ENCODE data around the gene PPARA.
"Not testable (repeated sequence)": the region's sequence is repeated elsewhere in the genome, so short reads cannot be mapped to it uniquely, and the experiment has no call there.

Gene PPARA

DNA sequence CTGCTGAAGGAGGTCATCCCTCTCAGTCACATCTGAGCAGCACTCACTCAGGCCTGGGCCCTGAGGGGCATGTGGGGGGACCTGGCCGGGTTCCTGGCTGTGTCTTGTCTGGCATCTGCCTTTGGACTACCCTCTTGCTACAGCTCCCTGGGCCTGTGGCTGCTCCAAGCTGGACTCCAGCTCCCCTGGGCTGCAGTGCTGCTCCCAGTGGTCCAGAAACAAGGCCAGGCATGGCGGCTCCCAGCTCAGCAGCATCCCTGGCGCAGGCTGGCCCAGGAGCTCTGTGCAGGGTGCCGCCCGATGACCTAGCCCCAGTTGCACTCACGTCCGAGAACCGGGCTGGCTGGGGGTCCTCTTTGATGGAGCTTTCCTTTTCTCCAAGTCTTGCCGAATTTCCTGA, 94.4 kb downstream of the PPARA start:
- DNase-seq (ENCODE audit: low read depth), result no peak

DNA sequence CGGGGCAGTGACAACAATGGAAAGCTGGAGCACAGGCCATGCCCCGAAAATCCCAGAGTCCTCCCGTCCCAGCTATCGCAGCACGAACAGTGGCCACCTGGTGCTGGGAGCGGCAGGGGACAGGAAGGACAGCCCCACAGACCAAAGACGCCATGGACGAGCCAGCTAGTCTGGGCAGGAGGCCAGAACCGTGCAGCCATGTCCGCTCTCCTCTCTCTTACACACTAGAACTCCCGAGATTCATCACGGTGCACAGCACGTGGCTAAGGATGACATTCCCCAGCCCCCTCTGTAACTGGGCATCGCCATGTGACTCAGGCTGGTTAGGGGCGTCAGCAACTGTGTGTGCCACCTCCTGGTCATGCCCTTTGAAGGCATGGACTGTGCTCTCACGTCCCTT, 95.2 kb downstream of the PPARA start:
- DNase-seq (ENCODE audit: low read depth), result no peak

DNA sequence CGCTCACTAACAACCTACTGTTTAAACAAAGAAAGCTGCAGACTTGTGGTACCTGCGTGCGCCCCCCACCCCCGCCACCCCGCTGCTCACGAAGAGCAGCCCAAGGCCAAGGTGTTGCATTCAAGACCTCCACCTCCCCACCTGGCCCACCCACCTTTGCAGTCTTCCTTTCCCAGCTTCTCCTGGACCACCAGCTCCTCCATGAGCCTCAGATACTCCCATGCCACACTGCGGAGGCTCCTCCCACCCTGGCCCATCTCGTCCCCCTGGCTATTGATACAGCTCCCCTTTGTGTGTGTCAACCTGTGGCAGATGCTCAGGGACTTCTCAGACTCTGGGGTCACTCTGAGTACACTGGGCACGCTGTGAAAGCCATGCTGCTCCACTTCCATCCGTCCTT, 95.9 kb downstream of the PPARA start:
- no peak for DNase-seq (ENCODE audit: low read depth)

DNA sequence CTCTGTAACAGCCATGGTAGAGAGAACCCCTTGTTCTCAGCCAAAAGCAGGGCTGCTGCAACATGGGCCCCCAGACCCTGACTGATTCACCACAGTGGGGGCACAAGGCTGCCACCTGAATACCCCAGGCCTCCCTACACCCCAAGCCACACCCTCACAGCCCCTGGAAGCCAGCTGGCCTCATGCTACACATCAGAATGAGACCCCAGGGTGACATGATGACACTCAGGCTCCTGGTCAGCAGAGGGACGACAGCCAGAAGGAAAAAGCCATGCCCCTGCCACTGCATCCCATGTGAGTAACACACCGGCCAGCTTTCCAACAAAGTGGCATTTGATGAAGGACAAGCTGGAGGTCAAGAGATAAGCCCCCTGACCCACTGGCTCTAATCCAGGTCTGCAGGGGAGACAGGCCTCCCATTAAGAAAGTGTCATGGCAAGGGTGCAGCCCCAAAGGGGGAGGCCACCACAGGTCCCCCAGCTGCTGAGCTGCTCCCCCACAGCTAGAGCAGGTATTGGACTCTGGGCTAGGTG, 97.2 kb downstream of the PPARA start:
- no peak for DNase-seq (ENCODE audit: low read depth)

DNA sequence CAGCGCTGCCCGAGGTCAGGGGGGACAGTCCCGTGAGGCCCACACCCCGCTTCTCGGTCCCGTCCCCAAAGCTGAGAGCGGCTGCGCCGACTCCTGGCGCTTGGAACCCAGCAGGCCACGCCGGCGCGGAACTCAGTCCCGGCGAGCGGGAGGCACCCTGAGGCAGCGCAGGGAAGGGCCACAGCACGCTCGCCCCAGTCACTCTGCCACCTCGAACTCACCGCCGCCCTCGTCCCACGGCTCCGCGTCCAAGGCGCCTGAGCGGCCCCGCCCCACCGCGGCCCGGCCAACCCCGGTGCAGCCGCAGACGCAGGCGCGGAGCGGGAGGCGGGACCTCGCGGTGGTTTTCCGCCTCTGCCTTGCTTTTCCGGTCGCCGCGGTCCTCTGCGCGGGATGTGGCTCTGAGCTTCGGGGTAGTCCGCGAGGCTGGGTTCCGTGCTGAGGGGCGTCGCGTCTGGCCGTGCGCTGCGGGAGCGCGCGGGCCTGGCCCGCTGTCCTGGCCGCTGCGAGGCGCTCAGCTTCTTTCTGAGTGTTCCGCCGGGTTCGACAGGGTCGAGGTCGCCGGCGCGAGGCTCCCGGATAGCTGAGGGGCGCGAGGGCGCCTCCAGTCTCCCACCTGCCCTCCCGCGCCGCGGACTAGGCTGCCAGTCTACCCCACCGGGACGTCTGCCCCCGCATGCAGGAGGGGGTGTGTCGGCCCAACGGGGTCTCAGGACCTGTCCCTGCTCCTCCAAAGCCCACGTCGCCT, 99.9 kb downstream of the PPARA start, which contains the start of gene CDPF1:
CDPF1 (minus strand) TSS at position 259 of the 748 bp plus-strand sequence. CDS start 2,009 bp downstream, outside the sequence.
- peak; percentile 90 for DNase-seq (ENCODE audit: low read depth)

DNA sequence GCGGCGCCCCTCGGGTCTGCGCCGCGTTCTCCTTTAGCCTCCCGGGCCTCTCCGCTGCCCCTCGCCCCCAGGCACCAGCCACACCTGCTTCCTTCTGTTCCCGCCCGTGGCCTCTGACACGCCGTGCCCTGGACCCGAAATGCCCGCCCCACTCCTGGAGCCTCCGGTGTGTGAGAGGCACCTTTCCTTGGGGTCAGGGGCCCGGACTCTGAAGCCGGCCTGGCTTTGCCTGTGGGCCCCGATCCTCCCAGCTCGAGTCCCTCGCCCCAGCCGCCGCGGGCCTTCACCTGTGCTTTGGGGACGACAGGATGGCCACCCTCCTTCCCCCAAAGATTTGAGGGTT, 100.4 kb downstream of the PPARA start:
- peak; percentile 15 for DNase-seq (ENCODE audit: low read depth)

DNA sequence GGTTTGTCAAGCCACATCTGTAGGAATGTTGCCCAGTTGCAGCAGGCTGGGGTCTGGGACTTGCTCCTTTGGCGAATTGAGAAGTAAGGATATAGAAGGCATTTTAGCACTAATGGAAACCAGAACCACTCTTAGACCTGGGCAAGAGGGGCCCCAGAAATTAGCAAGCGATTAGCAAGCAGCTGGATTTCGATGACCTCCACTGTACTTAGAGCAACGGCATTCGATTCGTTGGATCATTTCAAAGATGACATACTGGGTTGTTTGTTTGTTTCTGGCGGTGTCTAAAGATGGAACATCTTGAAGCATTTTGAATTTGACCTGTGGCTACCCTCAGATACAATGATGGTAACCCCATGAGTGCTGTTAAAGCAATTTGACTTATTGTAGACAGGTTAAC, 100.9 kb downstream of the PPARA start:
- DNase-seq (ENCODE audit: low read depth), result peak; percentile 19

DNA sequence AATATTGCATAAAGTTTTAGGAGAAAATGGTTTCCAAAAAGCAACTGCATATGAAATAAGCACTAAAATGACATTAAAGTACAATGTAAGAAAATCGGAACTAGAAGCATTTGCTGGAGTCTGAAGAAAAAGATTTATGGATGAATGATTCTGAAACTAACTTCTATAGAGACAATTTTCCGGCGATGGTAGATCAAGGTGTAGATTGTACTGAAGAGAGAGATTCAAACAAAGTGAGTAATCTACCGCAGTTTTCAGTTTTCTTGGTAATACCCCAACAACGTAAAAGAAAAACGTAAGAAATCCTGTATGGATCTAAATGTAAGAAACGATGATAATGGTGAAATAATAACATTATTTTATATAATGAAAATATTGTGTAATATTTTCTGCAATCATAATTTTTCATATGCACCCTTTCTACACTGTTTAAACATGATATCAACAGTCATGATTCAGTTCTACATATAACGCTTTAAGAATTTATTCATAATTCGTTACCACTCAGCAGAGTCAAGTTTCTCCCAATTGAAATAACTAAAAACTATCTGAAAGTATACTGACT, 101.6 kb downstream of the PPARA start:
- DNase-seq (ENCODE audit: low read depth), result no peak

DNA sequence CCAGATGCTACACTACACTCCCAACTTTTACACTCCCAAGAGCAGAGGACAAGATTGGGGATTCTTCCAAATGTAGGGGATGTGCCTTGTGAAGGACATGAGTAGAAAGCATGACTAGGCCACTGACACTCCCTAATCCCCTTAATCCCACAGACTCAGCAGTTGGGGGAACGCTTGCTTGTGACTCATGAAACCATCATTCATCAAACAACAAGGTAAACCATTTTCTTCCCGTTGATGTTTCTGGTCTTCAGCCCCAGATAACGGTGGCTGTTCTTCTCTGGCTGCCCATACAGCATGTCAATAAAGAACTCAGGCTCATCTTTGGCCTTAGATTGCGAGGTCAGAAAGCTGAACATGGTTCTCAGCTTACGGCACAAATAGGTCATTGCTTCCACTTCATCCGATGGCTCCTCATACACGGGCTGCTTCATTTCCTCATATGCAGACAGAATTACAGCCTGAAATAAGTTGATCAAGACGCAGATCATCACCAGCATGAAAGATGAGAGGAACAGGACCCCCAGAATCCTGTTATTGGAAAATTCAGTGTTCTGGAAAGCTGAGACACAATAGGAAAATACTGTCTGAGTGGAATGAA, 106.1 kb downstream of the PPARA start:
- DNase-seq (ENCODE audit: low read depth), result peak; percentile 74

DNA sequence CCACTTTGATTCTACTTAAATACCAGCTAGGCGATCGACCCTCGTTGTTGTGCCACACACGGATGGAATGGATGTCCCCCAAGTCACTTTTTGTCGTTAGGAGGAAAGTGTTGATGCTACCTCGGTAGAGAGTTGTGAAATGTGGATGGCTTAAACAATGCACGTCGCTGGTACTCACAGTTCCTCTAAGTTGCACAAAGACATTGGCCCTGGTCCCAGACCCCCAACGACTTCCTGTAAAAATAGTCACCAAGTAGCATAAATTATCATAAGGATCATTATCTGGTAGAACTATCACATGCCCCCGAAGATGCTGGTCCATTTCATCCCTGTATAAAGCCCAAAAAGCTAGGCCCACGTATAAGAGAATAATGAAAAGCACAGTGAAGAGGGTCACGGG, 109.0 kb downstream of the PPARA start:
- no peak for DNase-seq (ENCODE audit: low read depth)

DNA sequence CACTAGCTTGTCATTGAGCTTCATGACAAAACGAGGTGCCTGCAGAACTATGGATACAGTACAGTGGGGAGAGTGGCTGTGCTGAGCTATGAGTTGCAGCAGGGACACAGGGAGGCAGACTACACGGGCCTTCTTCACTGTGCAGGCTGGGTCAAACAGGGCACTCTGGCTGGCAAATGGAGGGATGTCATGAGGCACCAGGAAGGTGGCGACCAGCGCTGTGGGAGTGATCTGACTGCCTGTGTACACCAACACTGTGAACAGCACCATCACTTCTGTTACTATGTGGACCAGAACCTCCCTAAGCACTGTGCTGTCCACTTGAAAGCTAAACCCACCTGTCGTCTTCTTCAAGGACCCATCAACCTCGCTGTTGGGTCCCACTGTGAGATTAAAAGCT, 109.7 kb downstream of the PPARA start:
- no peak for DNase-seq (ENCODE audit: low read depth)

DNA sequence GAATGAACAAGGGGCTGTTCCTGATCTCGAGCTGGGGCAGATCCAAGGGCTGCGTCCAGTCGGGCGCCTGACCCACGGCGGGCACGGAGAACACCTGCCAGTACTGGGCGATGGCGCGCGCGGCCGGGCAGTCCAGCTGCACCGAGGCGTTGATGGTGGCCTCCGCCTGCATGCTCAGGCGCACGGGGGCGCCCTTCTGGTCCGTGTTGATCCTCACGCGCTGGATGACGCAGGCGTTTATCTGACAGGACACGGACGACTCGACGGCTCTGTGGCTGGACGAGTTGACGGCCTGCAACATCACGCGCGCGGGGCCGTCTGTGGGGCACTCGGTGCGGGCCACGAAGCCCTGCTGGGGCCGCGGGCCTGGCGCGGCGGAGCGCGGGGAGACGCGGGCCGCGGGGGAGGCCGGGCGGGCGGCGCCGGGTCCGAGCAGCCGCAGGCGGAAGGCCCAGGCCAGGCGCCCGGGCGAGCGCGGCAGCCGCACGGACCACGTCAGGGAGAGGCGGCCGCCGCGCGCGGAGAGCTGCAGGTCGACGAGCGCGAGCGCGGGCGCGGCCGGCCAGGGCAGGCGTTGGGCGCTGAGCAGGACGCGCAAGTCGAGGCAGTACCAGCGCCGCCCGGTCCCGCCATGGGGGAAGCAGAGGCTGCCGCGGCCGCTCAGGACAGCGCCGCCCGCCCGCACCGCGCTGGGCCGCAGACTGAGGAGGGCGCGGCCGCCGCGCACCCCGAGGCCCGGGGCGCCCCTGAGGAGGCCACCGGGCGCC, 112.3 kb downstream of the PPARA start:
- DNase-seq (ENCODE audit: low read depth), result no peak

DNA sequence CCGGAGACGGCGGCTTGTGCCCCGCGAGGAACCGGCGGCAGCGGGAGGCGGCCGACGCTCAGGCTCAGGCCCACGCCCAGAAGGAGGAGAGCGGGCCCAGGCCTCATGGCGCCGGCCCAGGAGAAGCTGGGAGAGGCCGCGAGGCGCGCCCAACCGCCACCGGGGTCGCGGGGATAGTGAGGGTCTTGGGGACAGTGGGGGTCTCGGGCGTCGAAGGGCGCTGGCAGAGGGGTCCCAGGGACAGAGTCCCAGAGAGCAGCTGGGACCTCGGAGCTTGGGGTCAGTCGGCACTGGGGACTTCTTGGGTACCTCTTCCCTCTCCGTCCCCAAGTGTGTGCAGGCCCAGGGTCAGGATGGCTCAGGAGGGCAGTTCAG, 112.9 kb downstream of the PPARA start, which contains the start of gene PKDREJ:
PKDREJ (minus strand) TSS at position 128 of the 375 bp plus-strand sequence; CDS start at position 107, 21 bp downstream.
- no peak for DNase-seq (ENCODE audit: low read depth)

DNA sequence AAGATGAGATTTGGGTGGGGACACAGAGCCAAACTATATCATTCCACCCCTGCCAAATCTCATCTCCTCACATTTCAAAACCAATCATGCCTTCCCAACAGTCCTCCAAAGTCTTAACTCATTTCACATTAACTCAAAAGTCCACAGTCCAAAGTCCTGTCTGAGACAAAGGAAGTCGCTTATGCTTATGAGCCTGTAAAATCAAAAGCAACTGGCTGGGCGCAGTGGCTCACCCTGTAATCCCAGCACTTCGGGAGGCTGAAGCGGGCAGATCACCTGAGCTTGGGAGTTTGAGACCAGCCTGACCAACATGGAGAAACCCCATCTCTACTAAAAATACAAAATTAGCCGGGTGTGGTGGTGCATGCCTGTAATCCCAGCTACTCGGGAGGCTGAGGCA, 114.2 kb downstream of the PPARA start:
- not testable (repeated sequence) for DNase-seq (ENCODE audit: low read depth)

DNA sequence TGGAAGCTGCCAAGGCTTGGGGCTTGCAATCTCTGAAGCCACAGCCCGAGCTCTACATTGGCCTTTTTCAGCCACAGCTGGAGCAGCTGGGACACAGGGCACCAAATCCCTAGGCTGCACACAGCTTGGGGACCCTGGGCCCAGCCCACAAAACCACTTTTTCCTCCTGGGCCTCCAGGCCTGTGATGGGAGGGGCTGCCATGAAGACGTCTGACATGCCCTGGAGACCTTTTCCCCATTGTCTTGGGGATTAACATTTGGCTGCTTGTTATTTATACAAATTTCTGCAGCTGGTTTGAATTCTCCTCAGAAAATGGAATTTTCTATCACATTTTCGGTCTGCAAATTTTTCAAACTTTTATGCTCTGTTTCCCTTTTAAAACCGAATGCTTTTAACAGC, 115.3 kb downstream of the PPARA start:
- not testable (repeated sequence) for DNase-seq (ENCODE audit: low read depth)

DNA sequence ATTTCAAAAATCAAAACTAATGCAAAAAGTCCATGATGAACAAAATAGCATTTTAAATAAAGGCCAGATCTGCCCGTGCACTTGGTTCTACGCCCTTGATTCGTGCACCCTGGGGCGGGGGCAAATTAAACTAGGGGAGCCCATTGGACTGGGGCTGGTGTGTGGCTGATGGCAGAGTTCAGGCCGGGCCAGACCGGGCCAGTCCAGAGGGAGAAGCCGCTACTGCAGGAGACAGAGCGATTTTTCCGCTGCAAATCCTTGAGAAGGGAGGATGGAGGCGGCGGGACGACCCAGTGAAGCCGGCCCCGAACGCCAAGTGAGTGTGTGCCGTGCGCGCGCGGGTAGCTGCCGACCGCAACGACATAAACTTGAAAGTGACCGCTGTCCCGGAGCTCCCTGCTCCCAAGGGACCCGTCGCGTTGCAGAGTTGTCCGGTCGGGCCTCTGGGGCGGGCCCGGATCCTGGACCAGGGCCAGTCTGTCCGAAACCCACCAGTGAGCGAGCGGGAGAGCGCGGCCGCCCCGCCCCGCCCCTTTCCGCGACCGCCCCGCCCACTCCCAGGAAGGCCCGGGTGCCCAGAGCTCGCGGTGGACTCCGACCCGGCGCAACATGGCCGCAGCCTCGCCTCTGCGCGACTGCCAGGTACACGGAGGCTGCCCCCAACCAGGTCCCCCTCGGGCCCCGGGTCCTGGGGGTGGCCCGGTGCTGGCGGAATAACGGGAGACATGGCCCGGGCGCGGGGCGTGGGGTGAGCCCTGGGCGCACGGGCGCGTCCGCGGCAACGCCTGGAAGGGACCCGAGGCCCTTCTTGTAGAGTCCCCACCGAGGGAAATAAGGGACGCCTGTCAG, 117.3 kb downstream of the PPARA start, which contains the start of gene TTC38:
TTC38 (plus strand) TSS at position 578 of the 849 bp plus-strand sequence; CDS start at position 610, 32 bp downstream.
- peak; percentile 86 for DNase-seq (ENCODE audit: low read depth)

DNA sequence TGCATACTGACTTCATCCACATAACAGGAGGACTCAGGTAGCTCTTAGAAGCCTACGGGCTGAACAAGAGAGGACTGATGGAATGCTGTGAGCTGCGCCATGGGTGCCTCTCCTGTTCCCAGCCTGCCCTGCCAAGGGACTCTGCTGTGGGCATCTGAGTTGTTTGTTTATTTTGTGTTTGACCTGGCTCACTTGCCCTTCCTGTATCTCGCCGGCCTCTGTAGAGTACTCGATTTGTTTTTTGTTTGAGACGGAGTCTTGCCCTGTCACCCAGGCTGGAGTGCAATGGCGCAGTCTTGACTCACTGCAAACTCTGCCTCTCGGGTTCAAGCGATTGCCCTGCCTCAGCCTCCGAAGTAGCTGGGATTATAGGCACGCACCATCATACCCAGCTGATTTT, 119.2 kb downstream of the PPARA start:
- no peak for DNase-seq (ENCODE audit: low read depth)

DNA sequence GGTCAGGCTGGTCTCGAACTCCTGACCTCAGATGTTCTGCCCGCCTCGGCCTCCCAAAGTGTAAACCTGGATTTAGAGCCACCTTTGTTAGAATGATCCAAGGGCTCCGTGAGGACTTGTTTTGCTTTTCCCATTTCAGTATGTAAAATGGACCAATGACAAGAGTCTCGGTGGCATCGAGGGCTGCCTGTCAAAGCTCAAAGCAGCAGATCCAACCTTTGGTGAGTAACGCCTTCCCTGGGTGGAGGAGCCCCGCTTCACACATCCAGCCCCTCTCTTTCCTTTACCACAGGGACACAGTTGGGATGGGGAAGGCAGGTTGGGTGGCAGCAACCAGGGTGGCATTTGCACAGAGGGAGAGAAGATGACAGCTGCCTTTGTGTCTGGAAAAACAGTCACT, 121.9 kb downstream of the PPARA start:
- no peak for DNase-seq (ENCODE audit: low read depth)

DNA sequence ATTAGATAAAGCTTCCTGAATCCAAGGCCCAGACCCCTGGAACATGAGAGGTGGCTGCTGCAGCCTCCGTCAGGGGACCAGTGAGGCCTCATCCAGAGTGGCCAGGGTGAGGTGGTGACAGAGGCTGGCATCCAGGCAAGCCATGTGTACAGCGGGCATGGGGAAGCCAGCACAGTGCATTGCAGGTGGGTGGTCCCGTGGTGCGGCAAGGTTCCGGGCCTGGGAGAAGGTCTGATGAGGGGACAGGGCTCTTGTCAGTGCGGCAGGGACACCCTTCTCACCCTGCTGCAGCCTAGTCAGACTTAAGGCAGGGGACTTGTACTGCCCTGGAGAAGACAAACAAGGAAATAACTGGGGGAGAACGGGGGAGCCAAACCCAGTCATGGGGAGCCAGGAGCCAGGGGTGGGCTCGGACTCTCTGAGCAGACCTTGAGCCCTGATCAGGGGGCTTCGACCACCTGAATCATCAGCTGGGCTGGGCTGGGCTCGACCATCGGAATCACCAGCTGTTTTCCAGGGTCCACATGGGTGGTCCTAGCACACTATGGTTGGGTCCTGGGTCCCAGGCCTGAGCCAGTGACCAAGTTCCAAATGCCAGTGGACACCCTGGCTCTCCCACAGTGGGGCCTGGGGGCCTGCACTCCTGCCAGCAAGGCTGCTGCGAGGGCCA, 122.6 kb downstream of the PPARA start:
- DNase-seq (ENCODE audit: low read depth), result no peak

DNA sequence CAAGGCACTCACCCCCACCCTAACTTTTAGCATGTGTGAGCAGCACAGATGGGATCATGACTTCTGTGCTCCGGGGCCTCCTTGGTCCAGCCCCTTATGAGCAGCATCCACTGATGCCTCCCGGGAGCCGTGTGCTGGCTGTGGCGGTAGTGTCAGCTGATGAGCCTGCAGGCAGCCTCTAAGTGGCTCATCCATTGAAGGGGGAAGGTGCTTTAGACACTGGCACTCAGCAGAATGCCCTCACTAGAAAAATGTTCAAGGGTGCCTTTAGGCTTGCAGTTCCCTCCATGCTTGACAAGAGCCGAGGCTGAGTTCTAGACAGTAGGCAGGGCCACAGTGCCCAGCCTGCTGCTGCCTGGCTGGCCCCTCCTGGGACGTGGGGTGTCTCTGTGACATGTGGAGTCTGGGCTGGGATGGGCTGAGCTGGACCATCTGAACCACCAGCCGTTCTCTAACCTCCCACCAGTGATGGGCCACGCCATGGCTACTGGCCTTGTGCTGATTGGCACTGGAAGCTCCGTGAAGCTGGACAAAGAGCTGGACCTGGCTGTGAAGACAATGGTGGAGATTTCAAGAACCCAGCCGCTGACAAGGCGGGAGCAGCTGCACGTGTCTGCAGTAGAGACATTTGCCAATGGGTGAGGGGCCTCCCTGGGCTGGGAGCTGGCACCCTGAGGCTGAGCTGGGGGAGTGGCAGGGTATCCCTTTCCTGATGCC, 123.3 kb downstream of the PPARA start:
- no peak for DNase-seq (ENCODE audit: low read depth)
